Measurements from ENCODE around the gene FAM185A.

DNA sequence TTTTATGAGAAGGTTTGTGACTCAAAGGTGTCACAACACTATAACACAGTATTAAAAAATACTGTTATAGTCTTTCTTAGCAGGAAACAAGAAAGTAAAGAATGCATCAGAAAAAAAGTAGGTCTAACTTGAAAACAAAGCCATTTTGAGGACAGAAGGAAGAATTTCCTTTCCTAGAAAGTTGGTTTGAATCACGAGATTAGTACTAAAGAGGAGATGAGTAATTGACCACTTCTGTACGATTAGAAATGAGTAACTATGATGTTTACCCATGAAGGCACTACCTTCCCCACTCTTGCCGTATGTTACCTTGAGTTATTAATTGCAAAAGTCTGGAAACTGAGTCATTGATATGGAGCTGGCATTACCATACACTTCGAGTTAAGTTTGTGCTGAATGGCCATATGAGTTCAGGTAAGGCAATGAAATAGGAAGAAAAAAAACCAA is 65.2 kb downstream of the FAM185A start:
- TF ChIP-seq CTCF (conservative IDR thresholded peaks at IDR 0.05; ENCODE audit: low read depth, low read length) = no peak
- no peak for TF ChIP-seq POLR2A (IDR thresholded peaks at IDR 0.05; ENCODE audit: low read depth, low read length)
- TF ChIP-seq SMC3 (IDR thresholded peaks at IDR 0.05; ENCODE audit: low read depth, low read length) = no peak
- no peak for TF ChIP-seq CHD1 (IDR thresholded peaks at IDR 0.05; ENCODE audit: low read depth, low read length)
- no peak for TF ChIP-seq MAFK (IDR thresholded peaks at IDR 0.05; ENCODE audit: low read depth, low read length)
- TF ChIP-seq NFE2L2 (IDR thresholded peaks at IDR 0.05; ENCODE audit: low read depth, low read length) = no peak
- TF ChIP-seq RCOR1 (IDR thresholded peaks at IDR 0.05; ENCODE audit: insufficient replicate concordance, low read length) = no peak
- no peak for TF ChIP-seq MXI1 (IDR thresholded peaks at IDR 0.05; ENCODE audit: borderline replicate concordance, low read depth, low read length)
- TF ChIP-seq BHLHE40 (IDR thresholded peaks at IDR 0.05; ENCODE audit: low read depth, low read length) = peak; percentile 94
